Endothelial cell of umbilical vein (primary cell): ENCODE data around the gene POLR1D. TPM values are rescaled to one million over a fixed set of nuclear protein-coding genes. Genes with fewer than 3 reads are reported as not detected.

Source experiments
- BruUV-seq: library from RNA; stranded (reverse); fragments of 400-500 nt; replicated peaks from 2 replicates; lab custom pipeline; 2021; lab: Mats Ljungman, UMichigan
- CTCF ChIA-PET: fragments of 300-600, 350-600 bp; sonication (Branson Sonifier 250); formaldehyde crosslinking; loops from one replicate; lab custom pipeline; 2021; ENCODE audit warnings: antibody characterized with exemption, inconsistent platforms; lab: Charles Lee
- POLR2A ChIA-PET: fragments of 300-600, 350-600 bp; sonication (Branson Sonifier 250); formaldehyde crosslinking; loops from one replicate; lab custom pipeline; 2021; ENCODE audit warnings: antibody characterized with exemption, inconsistent platforms; lab: Charles Lee
- DNase-seq: peaks from one replicate; pipeline ENCODE4 v3.0.0-alpha.2; 2011; ENCODE audit warnings: low read depth, low spot score
- FAIRE-seq: peaks from 2 replicates; lab custom pipeline; 2011; peaks lifted over from hg19 to GRCh38; lab: Jason Lieb, UNC
- H2AFZ ChIP-seq: 2 replicates; pipeline ENCODE4 v1.6.0; 2012; ENCODE audit warnings: low read depth, low read length, control low read depth, inconsistent platforms
- H3K27ac ChIP-seq: 2 replicates; pipeline ENCODE4 v1.5.1; 2011; ENCODE audit warnings: low read depth, mild to moderate bottlenecking, control low read depth, low read length, moderate library complexity; ENCODE audit not compliant: insufficient read depth
- H3K27me3 ChIP-seq, 2 experiments: 2 replicates each; pipeline versions ENCODE4 v1.6.0 to v1.6.1; 2011; ENCODE audit warnings: low read length in 2 of 2, mixed read lengths in 1 of 2; ENCODE audit not compliant: control insufficient read depth in 2 of 2, insufficient read depth in 2 of 2
- H3K36me3 ChIP-seq, 2 experiments: 2 replicates in 1 of 2; 3 replicates in 1 of 2; pipeline ENCODE4 v1.5.1; 2011; ENCODE audit warnings: low read length in 2 of 2, mild to moderate bottlenecking in 1 of 2, moderate library complexity in 1 of 2; ENCODE audit not compliant: control insufficient read depth in 2 of 2, insufficient read depth in 2 of 2; ENCODE audit errors: extremely low read depth in 1 of 2
- H3K4me1 ChIP-seq: 3 replicates; pipeline ENCODE4 v1.5.1; 2011; ENCODE audit warnings: mild to moderate bottlenecking, low read length; ENCODE audit not compliant: control insufficient read depth, insufficient read depth; ENCODE audit errors: extremely low read depth
- H3K4me2 ChIP-seq: 2 replicates; pipeline ENCODE4 v1.6.1; 2011; ENCODE audit warnings: low read length, control low read depth, mixed read lengths; ENCODE audit not compliant: insufficient read depth
- H3K4me3 ChIP-seq, 3 experiments: fragments of 200-600 bp in 1 of 3; sonication (generic), shearing (Covaris generic) in 1 of 3; replicated peaks in 1 of 3; 2 replicates each; pipeline ENCODE4 v1.5.1; 2011 to 2016; ENCODE audit warnings: control low read depth in 3 of 3, low read length in 3 of 3, mild to moderate bottlenecking in 2 of 3, inconsistent platforms in 1 of 3, low read depth in 1 of 3, moderate library complexity in 1 of 3; ENCODE audit not compliant: insufficient read depth in 1 of 3
- H3K79me2 ChIP-seq: 2 replicates; pipeline ENCODE4 v1.6.0; 2012; ENCODE audit warnings: low read length, inconsistent platforms; ENCODE audit not compliant: control insufficient read depth, insufficient read depth
- H3K9ac ChIP-seq: replicated peaks from 2 replicates; pipeline ENCODE3; 2011; ENCODE audit warnings: low read length, control low read depth; ENCODE audit not compliant: insufficient read depth; ENCODE audit errors: extremely low read depth
- H3K9me1 ChIP-seq: replicated peaks from 3 replicates; pipeline ENCODE4 v1.6.0; 2011; ENCODE audit warnings: mild to moderate bottlenecking, low read length; ENCODE audit not compliant: control insufficient read depth, insufficient read depth; ENCODE audit errors: extremely low read depth
- H3K9me3 ChIP-seq: replicated peaks from 2 replicates; pipeline ENCODE4 v1.5.1; 2012; ENCODE audit warnings: low read length, inconsistent platforms; ENCODE audit not compliant: control insufficient read depth, insufficient read depth
- H4K20me1 ChIP-seq: replicated peaks from 2 replicates; pipeline ENCODE3; 2011; ENCODE audit warnings: mild to moderate bottlenecking, low read length; ENCODE audit not compliant: control insufficient read depth, insufficient read depth; ENCODE audit errors: extremely low read depth
- FOS ChIP-seq: IDR thresholded peaks from 2 replicates; pipeline ENCODE4 v1.6.1; 2011; ENCODE audit warnings: mild to moderate bottlenecking, low read length, moderate library complexity, borderline replicate concordance; ENCODE audit not compliant: insufficient read depth
- JUN ChIP-seq: IDR thresholded peaks from 2 replicates; pipeline ENCODE4 v1.6.1; 2011; ENCODE audit warnings: borderline replicate concordance, low read depth; ENCODE audit not compliant: insufficient read length, insufficient read depth
- MYC ChIP-seq: IDR thresholded peaks from one replicate; pipeline ENCODE4 v1.6.1; 2011; ENCODE audit warnings: mild to moderate bottlenecking, low read depth, low read length
- POLR2A ChIP-seq: IDR thresholded peaks from 2 replicates; pipeline ENCODE4 v1.6.1; 2012; ENCODE audit warnings: low read depth, mild to moderate bottlenecking, control low read depth, low read length
- POLR2AphosphoS5 ChIP-seq: IDR thresholded peaks from 2 replicates; pipeline ENCODE4 v1.6.1; 2012; ENCODE audit warnings: low read depth, mild to moderate bottlenecking, control low read depth, low read length, moderate library complexity; ENCODE audit not compliant: insufficient read depth
- dilution Hi-C: fragments of 300-500 bp; cut with MboI; formaldehyde crosslinking; loops from one replicate; pipeline ENCODE4 v1.15.0; 2019; ENCODE audit warnings: low sequenced_read_pairs; ENCODE audit not compliant: extremely low pct_ligation_motif_present
- intact Hi-C: fragments of 100-400 bp; cut with micrococcal nuclease; formaldehyde crosslinking; loops from one replicate; pipeline ENCODE4 v1.10.0; 2022
- polyA plus RNA-seq, 4 experiments: library from polyadenylated mRNA; depleted of rRNA in 3 of 4; stranded (reverse) in 3 of 4; unstranded in 1 of 4; fragments of >200 nt; gene quantifications; 2 replicates each; pipeline versions ENCODE4 v1.2.1 to v1.2.3, GENCODE V29; 2011 to 2012; ENCODE audit warnings: missing spikeins in 1 of 4
- total RNA-seq: library from RNA; stranded (reverse); gene quantifications from 2 replicates; pipeline ENCODE4 v1.2.3, GENCODE V29; 2021
- TF ChIP-seq, protein P1 (sequence below), 2 donors: IDR thresholded peaks; 1 replicate in 1 of 2; 2 replicates in 1 of 2; pipeline ENCODE4 v1.5.1; 2011; ENCODE audit warnings: low read length in 2 of 2, mild to moderate bottlenecking in 2 of 2, moderate library complexity in 2 of 2, control low read depth in 1 of 2, inconsistent platforms in 1 of 2, low read depth in 1 of 2; ENCODE audit not compliant: insufficient read depth in 1 of 2; ENCODE audit errors: extremely low read depth in 1 of 2

Gene POLR1D
- total and polyA plus RNA-seq, 2 donors (not counting 3 experiments of a cell fraction or from before 2014, with no cell fraction given), result 90.7 to 111 TPM

DNA sequence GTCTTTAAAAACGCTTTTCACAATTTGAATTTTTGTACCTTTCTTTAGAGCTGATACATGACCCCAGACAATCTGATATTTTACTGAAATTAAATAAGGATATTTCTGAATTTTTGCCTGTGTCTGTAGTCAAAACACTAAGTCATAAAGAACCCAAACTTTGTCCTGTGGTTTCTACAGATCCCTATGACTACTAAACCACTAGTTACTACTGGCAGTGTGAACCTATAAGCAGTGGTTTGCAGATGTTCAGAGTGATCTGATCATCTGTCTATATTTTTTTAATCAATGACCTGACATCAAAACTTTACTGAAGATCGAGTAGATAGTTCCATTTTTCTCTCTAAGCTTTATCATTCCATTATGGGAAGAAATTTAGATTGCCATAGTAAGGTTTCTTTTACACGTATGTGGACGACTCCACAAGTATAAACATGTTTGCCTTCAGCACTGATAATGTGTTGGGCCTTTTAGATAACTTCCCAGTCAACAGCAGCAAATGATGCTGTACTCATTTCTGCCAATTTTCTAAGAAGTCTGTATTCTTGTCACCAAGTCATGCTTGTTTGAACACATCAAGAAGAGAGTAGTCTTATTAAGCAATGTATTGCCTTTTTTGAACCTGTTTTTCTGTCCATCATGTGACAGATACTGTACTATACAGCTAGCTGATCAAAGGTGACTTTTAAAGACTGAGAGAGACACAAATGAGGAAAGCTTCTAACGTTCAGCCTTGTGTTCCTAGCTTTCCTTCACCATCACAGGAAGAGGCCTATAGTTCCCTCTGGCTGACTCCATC is 21.8 kb downstream of the POLR1D start:
- POLR2A ChIA-PET, result interaction anchor here (0.6 kb wide), 1 partner anchor 9 kb away, joined by 7 read pairs; no protein-coding TSS in a partner anchor
- H3K4me1 ChIP-seq, result peaks cover 7% of the 10 kb centered on the region
- H3K4me3 ChIP-seq, result no peak overlapping the region

More for the DNA sequence above, 21.8 kb downstream of the POLR1D start:
- peaks cover 23% of the 10 kb centered on the region for H3K79me2 ChIP-seq
- no peaks in the 10 kb centered on the region for H3K27me3 ChIP-seq
- CTCF ChIA-PET, result interaction anchor here (0.9 to 2.6 kb wide), 3 partner anchors 10 to 268 kb away, joined by 3 to 5 read pairs (median 3); no protein-coding TSS in a partner anchor
- intact Hi-C loops (no loop called here), dilution Hi-C loops (no loop called here)
- H3K9me3 ChIP-seq, result no peaks in the 10 kb centered on the region
- TF ChIP-seq MYC (no peak), POLR2A (no peak), FOS (no peak), POLR2AphosphoS5 (no peak), JUN (no peak)
- TF ChIP-seq, protein P1, sequence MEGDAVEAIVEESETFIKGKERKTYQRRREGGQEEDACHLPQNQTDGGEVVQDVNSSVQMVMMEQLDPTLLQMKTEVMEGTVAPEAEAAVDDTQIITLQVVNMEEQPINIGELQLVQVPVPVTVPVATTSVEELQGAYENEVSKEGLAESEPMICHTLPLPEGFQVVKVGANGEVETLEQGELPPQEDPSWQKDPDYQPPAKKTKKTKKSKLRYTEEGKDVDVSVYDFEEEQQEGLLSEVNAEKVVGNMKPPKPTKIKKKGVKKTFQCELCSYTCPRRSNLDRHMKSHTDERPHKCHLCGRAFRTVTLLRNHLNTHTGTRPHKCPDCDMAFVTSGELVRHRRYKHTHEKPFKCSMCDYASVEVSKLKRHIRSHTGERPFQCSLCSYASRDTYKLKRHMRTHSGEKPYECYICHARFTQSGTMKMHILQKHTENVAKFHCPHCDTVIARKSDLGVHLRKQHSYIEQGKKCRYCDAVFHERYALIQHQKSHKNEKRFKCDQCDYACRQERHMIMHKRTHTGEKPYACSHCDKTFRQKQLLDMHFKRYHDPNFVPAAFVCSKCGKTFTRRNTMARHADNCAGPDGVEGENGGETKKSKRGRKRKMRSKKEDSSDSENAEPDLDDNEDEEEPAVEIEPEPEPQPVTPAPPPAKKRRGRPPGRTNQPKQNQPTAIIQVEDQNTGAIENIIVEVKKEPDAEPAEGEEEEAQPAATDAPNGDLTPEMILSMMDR (IDR thresholded peaks at IDR 0.05; ENCODE audit: extremely low read depth in 1 of 2, insufficient read depth in 1 of 2, low read depth in 1 of 2, low read length in 2 of 2), result no peak
- no peak overlapping the region for H3K27ac ChIP-seq
- no peak overlapping the region for H3K9ac ChIP-seq
- H2AFZ ChIP-seq, result no peak overlapping the region
- H3K36me3 ChIP-seq, result no peaks in the 10 kb centered on the region
- no peak for DNase-seq
- FAIRE-seq, result no peak
- BruUV-seq, result no TSS peak
- H3K4me2 ChIP-seq, result no peak overlapping the region
- peaks cover 2% of the 10 kb centered on the region for H4K20me1 ChIP-seq
- no peaks in the 10 kb centered on the region for H3K9me1 ChIP-seq
